Activated T-cell treated with anti-CD3 and anti-CD28 coated beads for 48 hours (primary cell): Measurements from ENCODE around the gene MS4A6E.
"Not testable (repeated sequence)": the region's sequence is repeated elsewhere in the genome, so short reads cannot be mapped to it uniquely, and the experiment has no call there.

Experiments
- DNase-seq: peaks from one replicate; pipeline ENCODE4 v3.0.0-alpha.2; 2020; ENCODE audit warnings: low read depth

The MS4A6E gene

GRCh38 chr11:60326955-60327354 is at the start of gene MS4A6E:
MS4A6E (plus strand) TSS chr11:60327255; CDS start chr11:60334896, 7,641 bp downstream.
- DNase-seq = no peak

- DNase-seq = no peak
Observed at GRCh38 chr11:60280412-60280811, 46.6 kb upstream of the MS4A6E start, which contains the start of gene MS4A4A. MS4A4A (plus strand) TSS chr11:60280666; CDS start chr11:60280676, 10 bp downstream.

GRCh38 chr11:60281485-60281884 is 45.6 kb upstream of the MS4A6E start:
- DNase-seq = no peak

DNA sequence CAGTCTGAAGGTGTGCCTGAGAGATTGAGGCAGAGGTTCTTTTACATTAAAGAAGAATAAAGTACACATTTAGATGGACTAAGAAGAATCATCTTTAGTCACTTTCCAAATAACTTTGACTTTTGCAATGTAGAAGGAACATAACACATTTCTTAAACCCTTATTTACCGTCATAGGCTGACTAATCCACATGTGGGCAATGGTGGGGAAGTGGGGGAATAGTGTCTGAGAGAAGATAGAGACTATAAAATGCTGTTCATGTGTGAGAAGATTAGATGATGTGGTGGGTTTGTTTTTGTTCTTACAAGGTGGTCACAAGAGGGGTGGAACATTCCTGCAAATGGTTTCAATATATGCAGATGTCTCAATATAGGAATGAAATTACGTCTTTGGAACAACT is 44.8 kb upstream of the MS4A6E start:
- no peak for DNase-seq

DNA sequence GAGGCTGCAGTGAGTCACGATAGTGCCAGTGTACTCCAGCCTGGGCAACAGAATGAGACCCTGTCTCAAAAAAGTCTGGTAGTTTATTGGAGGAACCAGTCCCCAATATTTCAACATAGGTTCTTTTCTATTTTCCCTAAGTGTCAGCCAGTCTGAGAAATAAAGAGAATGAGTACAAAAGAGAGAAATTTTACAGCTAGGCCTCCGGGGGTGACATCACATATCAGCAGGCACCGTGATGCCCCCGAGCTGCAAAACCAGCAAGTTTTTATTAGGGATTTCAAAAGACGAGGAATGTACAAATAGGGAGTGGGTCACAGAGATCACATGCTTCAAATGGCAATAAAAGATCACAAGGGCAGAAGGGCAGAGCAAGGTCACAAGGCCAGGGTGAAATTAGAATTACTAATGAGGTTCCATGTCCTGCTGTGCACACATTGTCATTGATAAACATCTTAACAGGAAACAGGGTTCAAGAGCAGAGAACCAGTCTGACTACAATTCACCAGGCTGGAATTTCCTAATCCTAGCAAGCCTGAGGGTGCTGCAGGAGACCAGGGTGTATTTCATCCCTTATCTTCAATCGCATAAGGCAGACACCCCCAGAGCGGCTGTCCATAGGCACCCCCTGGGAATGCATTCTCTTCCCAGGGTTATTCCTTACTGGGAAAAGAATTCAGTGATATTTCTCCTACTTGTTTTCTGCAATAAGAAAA is 41.5 kb upstream of the MS4A6E start:
- DNase-seq = not testable (repeated sequence)

DNA sequence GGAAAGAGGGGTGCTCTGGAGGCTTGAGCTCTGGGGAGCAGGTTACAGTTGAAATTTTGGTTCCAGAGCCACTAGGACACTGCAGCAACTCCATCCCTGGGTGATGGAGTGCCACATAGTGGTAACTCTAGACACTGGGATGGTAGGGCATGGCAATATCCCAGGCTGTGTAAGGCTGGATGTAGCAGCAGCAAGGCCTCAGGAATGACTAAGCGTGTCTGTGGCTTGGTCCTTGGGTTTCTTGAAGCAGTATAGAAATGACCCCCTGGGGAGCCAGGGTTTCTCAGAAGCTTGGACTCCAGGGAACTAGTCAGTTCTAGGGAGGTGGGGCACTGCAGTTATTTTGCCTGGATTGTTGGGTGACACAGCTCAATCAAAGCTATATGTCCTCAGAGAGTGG is 38.5 kb upstream of the MS4A6E start:
- DNase-seq = no peak

DNA sequence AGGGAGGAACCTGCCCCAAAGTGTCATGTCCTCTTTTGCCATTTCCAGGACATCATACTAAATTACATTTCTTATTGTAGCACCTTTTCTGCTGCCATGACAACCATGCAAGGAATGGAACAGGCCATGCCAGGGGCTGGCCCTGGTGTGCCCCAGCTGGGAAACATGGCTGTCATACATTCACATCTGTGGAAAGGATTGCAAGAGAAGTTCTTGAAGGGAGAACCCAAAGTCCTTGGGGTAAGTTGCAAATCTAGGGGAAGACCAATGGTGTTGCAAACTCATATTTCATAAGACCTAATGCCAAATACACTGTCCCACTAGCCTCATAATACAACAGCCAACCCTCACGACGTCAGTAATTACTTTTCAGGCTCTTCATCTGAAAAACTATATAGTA is 34.9 kb upstream of the MS4A6E start:
- no peak for DNase-seq

DNA sequence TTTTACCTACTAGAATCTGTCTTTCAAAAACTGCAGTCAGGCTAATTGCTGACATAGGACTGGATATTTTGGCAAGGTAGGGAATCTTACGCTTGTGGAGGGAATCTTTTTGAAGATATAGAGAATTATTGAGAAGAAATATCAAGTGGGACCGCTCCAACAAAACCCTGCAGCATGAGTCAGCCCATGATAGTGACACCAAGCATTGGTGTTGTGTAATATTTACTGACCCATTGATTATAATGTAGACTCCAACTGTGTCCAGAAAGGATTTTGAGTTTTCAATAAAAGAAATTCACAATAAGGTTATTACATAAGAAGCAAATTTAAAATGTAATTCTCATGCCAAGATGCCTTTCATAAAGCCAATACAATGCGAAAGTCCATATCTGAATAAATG is 25.9 kb upstream of the MS4A6E start:
- no peak for DNase-seq

GRCh38 chr11:60301884-60302283 is 25.2 kb upstream of the MS4A6E start:
- DNase-seq = not testable (repeated sequence)

GRCh38 chr11:60303661-60304060 is 23.4 kb upstream of the MS4A6E start:
- no peak for DNase-seq

DNA sequence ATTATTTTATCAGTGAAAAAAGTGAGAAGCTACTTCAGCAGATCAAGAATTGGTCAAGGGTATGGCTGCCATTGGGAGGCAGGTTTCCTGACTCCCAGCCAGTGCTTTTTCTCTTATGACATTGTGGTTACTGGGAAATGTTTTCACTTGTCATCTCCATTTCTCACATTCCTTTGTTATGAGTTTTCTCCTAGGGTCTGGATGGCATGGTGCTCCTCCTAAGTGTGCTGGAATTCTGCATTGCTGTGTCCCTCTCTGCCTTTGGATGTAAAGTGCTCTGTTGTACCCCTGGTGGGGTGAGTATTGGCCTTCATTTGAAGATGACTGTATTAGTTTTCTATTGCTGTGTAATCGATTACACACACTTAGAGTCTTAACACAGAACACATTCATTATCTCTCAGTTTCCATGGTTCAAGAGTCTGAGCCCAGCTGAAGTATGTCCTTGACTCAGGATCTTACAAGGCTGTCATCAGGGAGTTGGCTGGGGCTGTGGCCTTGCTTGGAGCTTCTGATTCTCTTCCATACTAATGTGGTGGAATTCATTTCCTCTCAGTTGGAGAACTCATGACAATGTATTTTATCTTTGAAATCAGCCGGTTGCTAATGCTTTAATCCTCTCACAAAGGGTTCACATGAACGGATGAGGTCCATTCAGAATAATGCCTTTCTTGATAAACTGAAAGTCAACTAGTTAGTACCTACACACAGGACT is 21.0 kb upstream of the MS4A6E start:
- DNase-seq = no peak

DNA sequence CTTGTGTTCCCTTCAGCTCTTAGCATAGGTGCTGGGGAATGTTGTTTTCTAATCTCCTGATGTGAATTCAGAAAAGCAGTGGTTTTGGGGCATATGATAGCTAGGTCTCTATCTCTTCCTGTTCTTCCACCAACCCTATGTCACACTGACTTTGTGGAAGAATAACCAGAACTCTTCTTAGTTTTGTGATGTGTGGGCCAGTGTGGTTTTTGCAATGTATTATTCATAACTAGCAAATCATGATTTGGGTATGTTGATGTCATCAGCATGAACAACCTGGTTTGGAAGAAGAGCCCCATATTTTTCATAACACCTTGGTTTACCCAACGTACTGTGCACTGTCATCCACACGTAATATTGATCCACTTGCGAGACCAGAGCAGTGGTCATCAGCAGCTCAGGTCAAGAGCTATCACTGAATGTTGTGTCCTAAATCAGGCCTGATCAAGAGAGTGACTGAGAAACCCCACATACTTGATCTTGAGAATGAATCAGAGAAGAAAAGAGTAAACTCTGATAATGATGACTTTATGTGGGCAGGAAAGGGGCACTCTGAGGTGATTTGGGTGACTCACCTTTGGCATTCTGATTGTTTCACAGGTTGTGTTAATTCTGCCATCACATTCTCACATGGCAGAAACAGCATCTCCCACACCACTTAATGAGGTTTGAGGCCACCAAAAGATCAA is 19.4 kb upstream of the MS4A6E start:
- DNase-seq = peak; percentile 15

GRCh38 chr11:60310407-60310998 is 16.6 kb upstream of the MS4A6E start:
- DNase-seq = no peak

DNA sequence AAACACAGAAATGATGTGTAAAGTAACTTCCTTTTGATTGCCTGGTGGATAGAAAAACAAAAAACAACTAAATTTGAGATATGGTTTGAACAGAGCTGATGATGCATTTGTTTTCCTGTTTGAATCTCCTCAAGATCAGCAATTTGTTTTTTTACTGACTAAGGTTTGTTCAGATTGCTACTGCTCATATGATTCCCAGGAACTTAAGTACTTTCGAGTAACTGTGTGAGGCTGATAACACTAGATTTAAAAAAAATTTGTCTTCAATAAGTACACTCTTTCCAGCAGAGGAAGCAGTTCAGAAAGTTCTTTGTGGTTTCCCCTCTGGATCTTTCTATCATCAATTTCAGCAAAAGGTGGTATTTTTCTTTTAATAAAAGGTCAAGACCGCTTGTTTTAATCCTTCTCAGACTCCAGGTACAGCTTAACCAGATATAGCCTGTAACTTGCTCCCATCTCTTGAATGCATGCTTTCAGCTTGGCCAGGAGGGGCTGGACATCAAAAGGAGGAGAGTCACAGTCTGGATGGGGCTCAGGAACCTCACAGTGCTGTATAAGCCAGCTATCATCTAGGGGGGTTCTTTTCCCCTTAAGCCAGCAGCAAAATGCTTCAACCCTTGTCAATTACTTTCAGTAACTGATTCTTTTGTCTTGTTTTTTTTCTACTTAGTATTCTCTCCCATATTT is 12.3 kb upstream of the MS4A6E start:
- no peak for DNase-seq

DNA sequence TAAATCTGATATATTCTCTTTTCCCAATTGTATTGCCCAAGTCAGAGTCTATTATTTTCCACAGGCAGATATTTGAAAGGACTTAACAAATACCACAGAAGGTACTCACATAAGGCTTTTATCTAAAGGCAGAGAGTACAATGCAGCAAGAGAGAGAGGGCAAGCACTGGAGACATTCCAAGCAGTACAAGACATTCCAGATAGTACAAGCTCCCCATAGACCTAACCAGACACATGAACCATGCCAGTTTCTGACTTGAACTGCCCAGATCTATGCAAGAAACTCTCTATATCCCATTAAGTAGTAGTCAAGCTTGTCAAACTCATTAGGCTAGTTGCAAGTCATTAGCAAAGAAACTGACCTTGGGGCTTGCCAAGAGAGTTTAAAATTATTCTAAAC is 11.2 kb upstream of the MS4A6E start:
- no peak for DNase-seq

GRCh38 chr11:60316317-60316716 is 10.7 kb upstream of the MS4A6E start:
- DNase-seq = no peak

- no peak for DNase-seq
Observed at GRCh38 chr11:60318726-60319125, 8.3 kb upstream of the MS4A6E start.

DNA sequence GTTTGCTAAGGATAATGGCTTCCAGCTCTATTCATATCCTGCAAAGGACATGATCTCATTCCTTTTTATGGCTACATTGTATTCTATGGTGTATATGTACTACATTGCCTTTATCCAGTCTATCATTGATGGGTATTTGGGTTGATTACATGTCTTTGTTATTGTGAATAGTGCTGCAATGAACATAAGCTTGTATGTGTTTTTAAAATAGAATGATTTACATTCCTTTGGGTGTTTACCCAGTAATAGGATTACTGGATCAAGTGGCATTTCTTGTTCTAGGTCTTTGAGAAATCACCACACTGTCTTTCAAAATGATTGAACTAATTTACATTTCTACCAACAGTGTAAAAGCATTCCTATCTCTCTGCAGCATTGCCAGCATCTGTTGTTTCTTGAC is 6.0 kb upstream of the MS4A6E start:
- no peak for DNase-seq

DNA sequence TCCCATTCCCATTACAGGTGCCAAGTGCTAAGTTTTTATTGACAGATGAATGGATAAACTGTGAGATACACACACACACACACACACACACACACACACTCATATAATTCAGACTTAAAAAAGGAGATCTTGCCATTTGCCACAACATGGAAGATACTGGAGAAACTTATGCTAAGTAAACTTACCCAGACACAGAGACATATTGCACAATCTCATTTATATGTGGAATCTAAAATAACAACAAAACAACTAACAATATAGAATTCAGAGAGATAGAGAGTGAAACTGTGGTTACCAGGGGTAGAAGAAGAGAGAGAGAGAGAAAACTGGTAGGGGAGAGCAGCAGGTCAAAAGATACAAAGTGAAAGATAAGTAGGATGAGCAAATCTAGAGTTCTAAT is 1.4 kb downstream of the MS4A6E start:
- no peak for DNase-seq

- DNase-seq = no peak
Observed at GRCh38 chr11:60332846-60333245, 5.8 kb downstream of the MS4A6E start.

GRCh38 chr11:60334005-60334620 is 7.1 kb downstream of the MS4A6E start:
- DNase-seq = peak; percentile 58
